ENCODE results near the gene SPATA31D1. TPM values are rescaled to one million over a fixed set of nuclear protein-coding genes. Genes with fewer than 3 reads are reported as not detected.

Gene SPATA31D1
- total RNA-seq, 1 donor from 2014 or later = not detected

DNA sequence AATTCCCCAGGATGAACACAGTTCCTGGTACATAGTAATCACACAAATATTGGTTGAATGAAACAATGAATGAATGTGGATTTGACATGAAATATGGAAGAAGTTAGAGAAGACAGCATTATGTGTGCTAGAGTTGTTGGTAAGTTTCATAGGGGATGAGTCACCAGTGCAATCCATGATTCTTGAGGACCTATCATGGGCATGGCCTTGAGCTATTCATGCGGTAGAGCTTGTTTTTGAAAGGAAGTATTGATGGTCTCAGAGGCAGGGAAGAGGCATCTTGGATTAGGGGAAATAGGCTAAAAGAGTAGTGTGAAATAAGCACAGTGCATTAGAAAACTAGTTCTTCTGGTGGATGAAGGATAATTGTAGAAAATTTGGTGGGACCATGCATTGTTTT is 22.1 kb downstream of the SPATA31D1 start:
- H3K27ac Mint-ChIP-seq (ENCODE audit: unreplicated experiment) = no peak overlapping the region
- H3K9me3 Mint-ChIP-seq = peaks cover 11% of the 10 kb centered on the region
- peaks cover 6% of the 10 kb centered on the region for H3K36me3 Mint-ChIP-seq (ENCODE audit: low read depth)
- DNase-seq (ENCODE audit: low read depth, low spot score) = no peak
- H3K4me1 Mint-ChIP-seq = peaks cover 2% of the 10 kb centered on the region
- H3K4me3 Mint-ChIP-seq = no peak overlapping the region
- no peaks in the 10 kb centered on the region for H3K27me3 Mint-ChIP-seq (ENCODE audit: low read depth)
- TF ChIP-seq, protein P1, sequence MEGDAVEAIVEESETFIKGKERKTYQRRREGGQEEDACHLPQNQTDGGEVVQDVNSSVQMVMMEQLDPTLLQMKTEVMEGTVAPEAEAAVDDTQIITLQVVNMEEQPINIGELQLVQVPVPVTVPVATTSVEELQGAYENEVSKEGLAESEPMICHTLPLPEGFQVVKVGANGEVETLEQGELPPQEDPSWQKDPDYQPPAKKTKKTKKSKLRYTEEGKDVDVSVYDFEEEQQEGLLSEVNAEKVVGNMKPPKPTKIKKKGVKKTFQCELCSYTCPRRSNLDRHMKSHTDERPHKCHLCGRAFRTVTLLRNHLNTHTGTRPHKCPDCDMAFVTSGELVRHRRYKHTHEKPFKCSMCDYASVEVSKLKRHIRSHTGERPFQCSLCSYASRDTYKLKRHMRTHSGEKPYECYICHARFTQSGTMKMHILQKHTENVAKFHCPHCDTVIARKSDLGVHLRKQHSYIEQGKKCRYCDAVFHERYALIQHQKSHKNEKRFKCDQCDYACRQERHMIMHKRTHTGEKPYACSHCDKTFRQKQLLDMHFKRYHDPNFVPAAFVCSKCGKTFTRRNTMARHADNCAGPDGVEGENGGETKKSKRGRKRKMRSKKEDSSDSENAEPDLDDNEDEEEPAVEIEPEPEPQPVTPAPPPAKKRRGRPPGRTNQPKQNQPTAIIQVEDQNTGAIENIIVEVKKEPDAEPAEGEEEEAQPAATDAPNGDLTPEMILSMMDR (conservative IDR thresholded peaks at IDR 0.05) = no peak

GRCh38 chr9:82011133-82011532 is 22.6 kb downstream of the SPATA31D1 start:
- H3K27me3 Mint-ChIP-seq (ENCODE audit: low read depth) = no peaks in the 10 kb centered on the region
- peaks cover 6% of the 10 kb centered on the region for H3K36me3 Mint-ChIP-seq (ENCODE audit: low read depth)
- H3K9me3 Mint-ChIP-seq = peaks cover 11% of the 10 kb centered on the region
- no peak overlapping the region for H3K4me3 Mint-ChIP-seq
- no peak for DNase-seq (ENCODE audit: low read depth, low spot score)
- TF ChIP-seq, protein P1 (conservative IDR thresholded peaks at IDR 0.05) = no peak
- H3K4me1 Mint-ChIP-seq = no peaks in the 10 kb centered on the region
- H3K27ac Mint-ChIP-seq (ENCODE audit: unreplicated experiment) = no peak overlapping the region

DNA sequence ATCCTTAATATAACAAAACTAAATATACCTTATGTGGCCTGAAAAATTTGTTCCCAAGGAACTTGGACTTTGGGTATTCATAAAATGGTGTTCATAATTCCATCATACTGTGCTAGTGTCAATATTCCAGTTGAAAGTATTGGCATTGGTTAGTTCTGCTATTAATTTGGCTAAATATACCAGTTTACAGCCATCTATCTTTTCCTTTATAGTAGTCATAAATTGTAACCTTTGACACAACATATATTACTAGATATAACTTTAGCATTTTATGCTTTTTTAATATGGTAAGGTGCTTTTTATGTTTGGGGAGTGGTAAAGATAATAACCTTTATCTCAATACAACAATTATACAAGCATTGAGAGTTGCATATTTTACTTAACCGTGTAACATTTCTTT is 23.7 kb downstream of the SPATA31D1 start:
- Mint-ChIP-seq H3K4me3 (no peak overlapping the region), H3K9me3 (peaks cover 14% of the 10 kb centered on the region), H3K36me3 (ENCODE audit: low read depth) (peaks cover 10% of the 10 kb centered on the region), H3K27me3 (ENCODE audit: low read depth) (no peaks in the 10 kb centered on the region), H3K27ac (ENCODE audit: unreplicated experiment) (no peak overlapping the region), H3K4me1 (no peaks in the 10 kb centered on the region)
- TF ChIP-seq, protein P1 (conservative IDR thresholded peaks at IDR 0.05) = no peak
- no peak for DNase-seq (ENCODE audit: low read depth, low spot score)

- Mint-ChIP-seq H3K27me3 (ENCODE audit: low read depth) (no peaks in the 10 kb centered on the region), H3K36me3 (ENCODE audit: low read depth) (peaks cover 3% of the 10 kb centered on the region), H3K27ac (ENCODE audit: unreplicated experiment) (no peak overlapping the region), H3K4me3 (no peak overlapping the region), H3K4me1 (no peaks in the 10 kb centered on the region), H3K9me3 (peaks cover 4% of the 10 kb centered on the region)
- TF ChIP-seq, protein P1 (conservative IDR thresholded peaks at IDR 0.05) = no peak
- DNase-seq (ENCODE audit: low read depth, low spot score) = no peak
Observed at GRCh38 chr9:82020331-82020730, 31.8 kb downstream of the SPATA31D1 start.

DNA sequence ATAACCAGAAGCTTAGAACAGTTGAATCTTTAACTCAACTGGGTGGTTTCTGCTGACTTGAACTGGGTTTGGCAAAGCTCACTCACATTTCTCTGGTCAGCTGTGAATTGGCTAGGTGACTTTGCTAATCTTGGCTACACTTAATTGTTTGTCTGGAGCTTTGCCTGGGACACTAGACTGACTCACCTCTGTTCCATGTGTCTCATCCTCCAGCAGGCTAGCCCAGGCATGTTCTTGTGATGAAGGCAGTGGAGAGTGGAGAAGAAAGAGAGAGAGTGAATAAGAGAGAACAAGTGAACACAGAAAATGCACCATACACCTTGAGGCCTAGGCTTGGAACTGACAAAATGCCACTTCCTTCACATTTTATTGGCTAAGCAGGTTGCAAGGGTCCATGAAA is 32.6 kb downstream of the SPATA31D1 start:
- TF ChIP-seq, protein P1 (conservative IDR thresholded peaks at IDR 0.05) = no peak
- Mint-ChIP-seq H3K4me3 (no peak overlapping the region), H3K27ac (ENCODE audit: unreplicated experiment) (no peak overlapping the region), H3K4me1 (no peaks in the 10 kb centered on the region), H3K9me3 (peaks cover 4% of the 10 kb centered on the region), H3K27me3 (ENCODE audit: low read depth) (no peaks in the 10 kb centered on the region), H3K36me3 (ENCODE audit: low read depth) (peaks cover 3% of the 10 kb centered on the region)
- no peak for DNase-seq (ENCODE audit: low read depth, low spot score)

DNA sequence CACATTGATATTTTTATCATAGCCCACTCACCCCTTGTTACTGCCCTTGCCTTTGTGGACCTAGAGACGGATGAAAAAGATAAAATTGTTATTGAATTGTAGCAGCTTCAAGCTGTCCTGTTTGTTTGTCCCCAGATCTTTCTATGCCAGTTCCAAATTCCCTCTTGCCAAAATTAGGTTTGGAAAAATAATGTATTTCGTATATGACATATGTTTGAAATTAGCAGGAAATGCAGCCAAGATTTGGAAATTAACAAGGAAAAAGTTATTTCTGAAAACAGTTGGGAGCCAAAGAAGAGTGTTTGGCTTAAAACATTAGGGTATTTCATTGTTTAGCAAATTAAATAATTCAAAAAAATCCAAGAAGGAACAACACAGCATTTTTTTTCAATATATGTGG is 33.5 kb downstream of the SPATA31D1 start:
- TF ChIP-seq, protein P1 (conservative IDR thresholded peaks at IDR 0.05) = no peak
- DNase-seq (ENCODE audit: low read depth, low spot score) = no peak
- Mint-ChIP-seq H3K9me3 (no peaks in the 10 kb centered on the region), H3K27me3 (ENCODE audit: low read depth) (no peaks in the 10 kb centered on the region), H3K36me3 (ENCODE audit: low read depth) (no peaks in the 10 kb centered on the region), H3K4me3 (no peak overlapping the region), H3K27ac (ENCODE audit: unreplicated experiment) (no peak overlapping the region), H3K4me1 (no peaks in the 10 kb centered on the region)

Measured in neural crest cell (in vitro differentiated cells).